Measurements from ENCODE around the gene RNF213.

Gene RNF213

GRCh38 chr17:80291691-80292487 lies 31.2 kb downstream of the RNF213 start:
- no peak for DNase-seq (ENCODE audit: low read depth)
- no peak for TF ChIP-seq CTCF (conservative IDR thresholded peaks at IDR 0.05; ENCODE audit: control insufficient read depth, insufficient read depth, low read depth, low read length)
- H3K4me3 ChIP-seq (ENCODE audit: control insufficient read depth, low read depth, low read length) = no peak overlapping the region

DNA sequence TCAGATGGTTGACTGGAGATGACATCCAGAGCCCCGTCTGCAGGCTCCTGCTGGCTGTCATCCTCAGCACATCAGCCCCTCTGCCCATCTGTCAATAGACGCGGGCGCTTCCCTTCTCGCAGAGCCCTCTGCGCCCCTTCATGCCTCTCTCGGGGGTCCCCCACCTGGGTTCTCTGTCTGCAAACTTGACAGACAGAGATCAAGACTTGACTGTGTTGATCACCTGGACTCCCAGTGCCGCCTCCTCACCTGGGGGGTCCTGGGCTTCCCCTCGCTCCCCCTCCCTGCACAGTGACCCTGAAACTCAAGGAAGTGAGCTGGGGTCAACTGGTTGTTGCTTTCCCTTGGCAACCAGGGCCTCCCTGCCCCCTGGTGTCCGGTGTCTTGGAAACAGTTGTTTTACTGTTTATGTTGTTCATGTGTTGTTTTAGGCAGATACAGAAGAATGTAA lies 31.9 kb downstream of the RNF213 start:
- no peak overlapping the region for H3K4me3 ChIP-seq (ENCODE audit: control insufficient read depth, low read depth, low read length)
- no peak for DNase-seq (ENCODE audit: low read depth)
- no peak for TF ChIP-seq CTCF (conservative IDR thresholded peaks at IDR 0.05; ENCODE audit: control insufficient read depth, insufficient read depth, low read depth, low read length)

DNA sequence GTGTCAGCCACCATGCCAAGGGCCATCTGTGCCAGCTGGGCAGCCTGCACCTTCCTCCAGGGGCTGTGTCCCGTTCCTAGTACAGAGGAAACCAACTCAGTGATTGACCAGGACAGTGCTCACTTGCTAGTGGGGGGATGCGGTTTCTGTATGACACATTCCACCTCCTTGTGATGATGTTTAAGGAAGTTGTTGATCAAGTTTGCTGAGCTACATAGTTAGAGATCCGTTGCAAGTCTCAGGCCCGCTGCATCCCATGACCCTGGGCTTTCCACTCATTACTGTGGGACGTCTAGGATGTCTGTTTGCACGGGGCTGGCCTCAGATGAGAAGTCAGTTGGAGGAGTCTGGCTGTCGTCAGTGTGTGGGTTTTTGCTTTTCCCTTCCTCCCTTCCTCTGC lies 33.6 kb downstream of the RNF213 start:
- no peak for TF ChIP-seq CTCF (conservative IDR thresholded peaks at IDR 0.05; ENCODE audit: control insufficient read depth, insufficient read depth, low read depth, low read length)
- no peak overlapping the region for H3K4me3 ChIP-seq (ENCODE audit: control insufficient read depth, low read depth, low read length)
- DNase-seq (ENCODE audit: low read depth) = no peak

- DNase-seq (ENCODE audit: low read depth) = no peak
- TF ChIP-seq CTCF (conservative IDR thresholded peaks at IDR 0.05; ENCODE audit: control insufficient read depth, insufficient read depth, low read depth, low read length) = no peak
- H3K4me3 ChIP-seq (ENCODE audit: control insufficient read depth, low read depth, low read length) = no peak overlapping the region
Measured at GRCh38 chr17:80294653-80295052, 34.0 kb downstream of the RNF213 start.

DNA sequence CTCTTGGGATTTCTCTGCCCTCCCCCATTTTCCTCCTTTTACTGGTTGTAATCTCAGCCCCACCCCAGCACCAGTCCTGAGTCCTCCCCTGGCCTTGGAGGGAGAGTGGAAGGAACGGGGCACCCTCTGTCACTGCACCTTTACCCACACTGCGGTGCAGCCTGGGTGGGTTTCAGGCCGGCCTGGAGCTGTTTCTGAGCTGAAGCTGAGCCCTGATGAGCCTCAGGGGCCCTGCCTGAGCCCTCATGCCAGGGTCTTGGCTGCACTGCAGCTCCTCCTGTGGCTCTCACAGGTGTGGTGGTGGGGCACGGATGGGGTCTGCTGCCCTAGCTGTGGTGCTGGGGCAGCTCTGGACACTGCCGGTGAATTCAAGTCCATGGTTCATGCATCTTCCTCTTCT lies 34.5 kb downstream of the RNF213 start:
- no peak for TF ChIP-seq CTCF (conservative IDR thresholded peaks at IDR 0.05; ENCODE audit: control insufficient read depth, insufficient read depth, low read depth, low read length)
- no peak for DNase-seq (ENCODE audit: low read depth)
- H3K4me3 ChIP-seq (ENCODE audit: control insufficient read depth, low read depth, low read length) = no peak overlapping the region

- no peak for DNase-seq (ENCODE audit: low read depth)
- no peak overlapping the region for H3K4me3 ChIP-seq (ENCODE audit: control insufficient read depth, low read depth, low read length)
- TF ChIP-seq CTCF (conservative IDR thresholded peaks at IDR 0.05; ENCODE audit: control insufficient read depth, insufficient read depth, low read depth, low read length) = no peak
Measured at GRCh38 chr17:80295559-80295958, 34.9 kb downstream of the RNF213 start.
